Measurements from ENCODE around the gene HDAC9.
"Not testable (repeated sequence)": the region's sequence is repeated elsewhere in the genome, so short reads cannot be mapped to it uniquely, and the experiment has no call there.

The HDAC9 gene

DNA sequence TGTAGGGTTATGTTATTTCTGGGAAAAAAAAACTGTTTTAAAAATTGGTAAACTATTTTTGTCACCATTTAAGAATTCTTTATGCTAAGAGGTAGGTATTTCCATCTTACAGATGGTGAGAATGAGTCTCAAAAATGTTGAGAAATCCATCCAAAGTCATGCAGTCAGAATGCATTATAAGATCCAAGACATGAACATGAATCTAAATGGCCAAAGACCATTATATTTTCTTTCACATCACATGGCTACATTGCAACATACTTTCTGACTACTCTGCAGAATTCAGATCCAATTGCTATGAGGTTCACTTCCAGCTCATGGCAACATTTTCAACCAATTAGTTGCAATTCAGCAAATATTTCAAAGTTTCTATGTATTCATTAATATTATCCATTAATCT lies 440.7 kb downstream of the HDAC9 start:
- in situ Hi-C loops (cut with MboI; ENCODE audit: low sequenced_read_pairs), result no loop called here

DNA sequence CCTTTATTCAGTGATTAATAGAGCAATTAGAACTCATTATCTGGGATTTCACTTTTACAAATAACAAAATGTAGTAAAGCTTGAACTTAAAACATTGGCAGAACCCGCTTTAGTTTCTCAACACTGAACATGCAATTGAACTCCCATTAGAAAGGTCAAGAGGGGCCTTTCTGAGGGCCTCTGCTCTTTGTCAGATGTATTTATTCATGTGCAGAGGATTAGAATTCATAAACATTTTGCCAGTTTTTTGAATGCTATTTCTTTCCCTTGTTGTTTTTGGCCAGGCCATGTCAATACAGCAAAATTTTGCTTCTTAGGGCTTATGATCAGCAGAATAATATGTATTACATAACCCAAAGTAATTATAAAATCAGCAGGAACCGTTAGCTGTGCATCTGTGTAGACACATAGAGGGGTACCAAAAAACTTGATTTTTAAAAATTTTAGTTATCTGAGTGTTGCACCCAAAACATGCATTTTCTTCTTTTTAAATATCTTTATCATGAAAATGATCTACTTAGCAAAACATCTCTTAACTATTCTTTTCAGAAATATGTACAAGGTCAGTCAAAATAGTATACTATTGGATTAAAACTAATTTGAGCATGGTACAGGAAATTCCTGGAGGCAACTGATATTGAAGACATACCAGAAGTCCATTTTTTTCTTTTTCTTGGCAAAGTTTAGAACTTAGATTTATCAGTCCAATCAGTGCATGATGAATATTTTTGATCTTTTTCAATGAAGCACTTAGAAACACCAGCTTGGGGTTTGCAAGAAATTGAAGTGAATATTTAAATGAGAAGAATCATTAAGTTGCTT lies 444.4 kb downstream of the HDAC9 start:
- in situ Hi-C loops (cut with MboI; ENCODE audit: low sequenced_read_pairs), result no loop called here

GRCh38 chr7:18940593-18941134 lies 445.1 kb downstream of the HDAC9 start:
- in situ Hi-C loops (cut with MboI; ENCODE audit: low sequenced_read_pairs), result no loop called here

GRCh38 chr7:18941207-18941606 lies 445.7 kb downstream of the HDAC9 start:
- in situ Hi-C loops (cut with MboI; ENCODE audit: low sequenced_read_pairs), result no loop called here

GRCh38 chr7:18948521-18948920 lies 453.0 kb downstream of the HDAC9 start:
- in situ Hi-C loops (cut with MboI; ENCODE audit: low sequenced_read_pairs), result no loop called here

GRCh38 chr7:18952846-18953245 lies 457.3 kb downstream of the HDAC9 start:
- in situ Hi-C loops (cut with MboI; ENCODE audit: low sequenced_read_pairs), result no loop called here

DNA sequence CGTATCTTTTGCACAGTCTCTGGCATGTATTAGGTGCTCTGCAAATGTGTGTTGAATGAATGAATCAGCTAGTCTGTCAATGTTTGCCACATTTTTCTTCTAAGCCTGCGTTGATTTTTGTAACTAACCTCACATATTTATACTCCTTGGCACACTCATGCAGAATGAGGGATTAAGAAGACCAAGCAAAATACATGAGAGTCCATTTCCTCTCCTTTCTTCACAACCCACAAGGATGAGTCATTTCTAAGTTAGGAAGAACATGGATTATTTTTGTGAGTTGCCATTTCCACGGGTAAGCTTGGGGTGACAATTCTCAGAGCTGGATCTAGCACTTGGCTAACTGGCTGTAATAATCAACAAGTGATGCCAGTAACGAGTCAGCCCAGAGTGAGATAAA lies 463.1 kb downstream of the HDAC9 start:
- in situ Hi-C loops (cut with MboI; ENCODE audit: low sequenced_read_pairs), result no loop called here

- in situ Hi-C loops (cut with MboI; ENCODE audit: low sequenced_read_pairs), result no loop called here
Observed at GRCh38 chr7:18960725-18961124, 465.2 kb downstream of the HDAC9 start.

- in situ Hi-C loops (cut with MboI; ENCODE audit: low sequenced_read_pairs), result no loop called here
Observed at GRCh38 chr7:18962031-18962430, 466.5 kb downstream of the HDAC9 start.

DNA sequence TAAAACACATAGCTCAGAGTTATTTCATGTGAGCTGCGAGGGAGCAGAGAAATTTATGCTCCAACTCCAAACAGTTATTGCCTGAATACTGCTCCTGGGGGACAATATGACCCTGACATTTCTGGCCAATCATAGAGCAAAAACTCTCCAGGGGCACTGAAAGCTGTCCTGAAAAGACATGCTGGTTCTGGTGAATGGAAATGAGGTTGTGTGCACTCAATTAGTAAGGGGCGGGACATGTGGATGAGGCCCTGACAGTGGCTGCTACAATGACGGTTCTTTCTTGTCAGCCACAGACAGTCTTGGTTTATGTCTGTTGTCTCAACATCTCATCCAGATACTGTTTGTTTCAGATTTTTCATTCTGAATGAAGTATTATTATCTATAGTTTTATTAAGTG lies 470.1 kb downstream of the HDAC9 start:
- in situ Hi-C loops (cut with MboI; ENCODE audit: low sequenced_read_pairs), result no loop called here

DNA sequence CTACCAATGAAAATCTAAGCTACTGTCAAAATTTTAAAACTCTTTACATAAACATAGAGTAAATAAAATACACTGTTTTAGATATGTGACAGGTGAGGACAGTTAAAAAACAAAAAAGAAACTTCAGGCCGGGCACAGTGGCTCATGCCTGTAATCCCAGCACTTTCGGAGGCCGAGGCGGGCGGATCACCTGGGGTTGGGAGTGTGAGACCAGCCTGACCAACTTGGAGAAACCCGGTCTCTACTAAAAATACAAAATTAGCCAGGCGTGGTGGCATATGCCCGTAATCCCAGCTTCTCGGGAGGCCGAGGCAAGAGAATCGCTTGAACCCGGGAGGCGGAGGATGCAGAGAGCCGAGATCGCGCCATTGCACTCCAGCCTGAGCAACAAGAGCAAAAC lies 472.2 kb downstream of the HDAC9 start:
- in situ Hi-C loops (cut with MboI; ENCODE audit: low sequenced_read_pairs), result not testable (repeated sequence)

- in situ Hi-C loops (cut with MboI; ENCODE audit: low sequenced_read_pairs), result no loop called here
Observed at GRCh38 chr7:18971839-18972238, 476.3 kb downstream of the HDAC9 start.

DNA sequence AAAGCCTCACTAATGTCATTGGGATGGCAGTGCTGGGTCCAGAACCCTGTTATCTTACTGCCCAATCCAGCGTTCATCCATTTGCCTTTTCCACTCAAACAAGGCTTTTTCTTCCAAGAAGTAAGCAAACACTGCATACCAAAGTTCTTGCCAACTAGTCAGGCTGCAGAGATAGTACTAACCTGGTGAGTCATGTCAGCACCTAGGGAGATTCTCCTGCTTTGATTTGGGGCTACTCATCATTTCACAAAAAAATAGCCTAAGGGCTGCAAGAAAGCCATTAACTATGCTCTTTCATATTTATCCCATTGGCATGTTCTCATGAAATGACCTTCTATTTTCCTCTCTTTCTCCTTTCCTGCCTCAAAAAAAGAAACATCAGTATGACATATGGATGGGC lies 479.3 kb downstream of the HDAC9 start:
- in situ Hi-C loops (cut with MboI; ENCODE audit: low sequenced_read_pairs), result no loop called here

DNA sequence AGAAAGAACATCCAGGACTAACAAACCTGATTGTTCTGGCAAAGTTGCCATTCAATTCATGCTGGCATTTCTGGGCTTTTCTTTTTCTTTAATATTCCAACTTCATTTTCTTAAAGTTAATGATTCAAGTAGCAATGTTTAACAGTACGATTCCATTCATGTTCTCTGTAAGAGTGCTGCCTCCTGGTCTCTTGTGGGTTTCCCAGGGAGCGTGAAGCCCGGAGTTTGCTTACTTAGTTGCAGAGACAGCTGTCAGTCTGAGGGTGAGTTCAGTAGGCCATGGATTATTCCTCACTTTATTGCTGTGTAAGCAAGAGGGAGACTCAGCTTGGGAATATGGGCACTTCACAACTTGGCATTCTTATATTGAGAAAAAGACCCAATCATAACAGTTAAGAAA lies 479.7 kb downstream of the HDAC9 start:
- in situ Hi-C loops (cut with MboI; ENCODE audit: low sequenced_read_pairs), result no loop called here

GRCh38 chr7:18975689-18976280 lies 480.2 kb downstream of the HDAC9 start:
- in situ Hi-C loops (cut with MboI; ENCODE audit: low sequenced_read_pairs), result no loop called here

DNA sequence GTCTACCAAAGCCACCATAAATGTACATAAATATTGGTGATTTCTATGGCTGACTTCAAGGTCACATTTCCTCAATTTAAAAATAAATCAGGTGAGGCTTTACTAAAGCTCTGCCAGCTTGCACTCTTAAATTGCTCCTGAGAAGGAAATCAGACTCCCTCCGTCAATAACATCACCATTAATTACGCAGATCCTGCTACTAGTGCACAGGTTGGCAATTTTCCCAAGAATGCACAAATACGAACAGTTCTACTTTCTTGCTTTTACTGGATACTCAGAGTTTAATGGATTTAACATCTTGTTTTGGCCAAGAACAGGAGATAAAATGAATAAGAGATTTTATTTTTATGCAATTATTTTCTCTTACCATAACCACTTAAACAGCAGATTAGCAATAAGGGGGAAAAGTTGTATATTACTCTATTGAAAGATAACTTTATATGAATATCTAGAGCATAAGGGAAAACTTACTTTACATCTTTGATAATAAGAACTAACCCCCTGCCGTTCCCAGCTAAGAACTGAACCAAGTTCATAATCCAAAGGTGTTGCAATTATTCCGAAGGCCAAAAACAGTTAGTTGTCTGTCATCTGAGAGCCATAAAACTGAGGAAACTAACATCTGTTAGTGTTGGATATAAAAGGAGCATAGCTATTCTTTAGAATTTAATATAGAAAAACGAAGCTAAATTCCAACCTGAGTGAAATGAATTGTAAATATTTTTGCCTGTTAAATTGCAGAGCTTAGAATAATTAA lies 481.3 kb downstream of the HDAC9 start:
- in situ Hi-C loops (cut with MboI; ENCODE audit: low sequenced_read_pairs), result no loop called here

GRCh38 chr7:18978108-18978495 lies 482.6 kb downstream of the HDAC9 start:
- in situ Hi-C loops (cut with MboI; ENCODE audit: low sequenced_read_pairs), result no loop called here

- in situ Hi-C loops (cut with MboI; ENCODE audit: low sequenced_read_pairs), result not testable (repeated sequence)
Observed at GRCh38 chr7:18990700-18991099, 495.2 kb downstream of the HDAC9 start.

DNA sequence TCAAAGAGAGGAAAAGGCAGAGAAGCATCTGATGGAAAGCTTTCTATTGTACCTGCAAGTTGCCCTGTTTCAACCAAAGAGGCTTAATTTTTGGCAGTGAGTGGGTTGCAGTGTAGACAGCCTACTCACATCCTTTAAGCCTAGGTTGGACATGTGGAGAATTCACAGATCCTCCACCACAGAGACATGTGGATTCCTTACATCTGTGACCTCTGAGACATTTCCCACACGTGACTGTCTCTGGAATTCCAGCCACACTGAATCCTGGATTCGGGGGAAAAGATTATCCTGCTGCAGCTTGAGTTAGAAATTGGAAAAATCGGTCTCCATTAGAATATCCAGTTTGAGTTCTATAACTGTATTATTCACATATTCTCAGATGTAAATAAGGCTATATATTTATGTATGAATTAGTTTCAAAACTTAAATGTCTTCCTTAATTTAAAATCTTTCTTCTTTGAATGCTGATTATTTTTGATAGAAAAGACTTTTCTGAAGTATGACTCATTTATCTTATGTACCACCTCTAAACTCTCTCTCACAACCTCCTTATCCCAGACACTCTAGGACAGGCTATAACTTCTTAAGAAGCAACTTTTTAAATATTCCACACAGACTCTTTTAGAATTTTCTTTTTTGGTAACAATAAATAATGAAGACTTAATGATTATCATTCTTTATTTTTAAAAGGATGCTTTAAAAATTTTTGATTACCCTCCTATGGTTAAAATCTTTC lies 498.6 kb downstream of the HDAC9 start:
- in situ Hi-C loops (cut with MboI; ENCODE audit: low sequenced_read_pairs), result no loop called here

DNA sequence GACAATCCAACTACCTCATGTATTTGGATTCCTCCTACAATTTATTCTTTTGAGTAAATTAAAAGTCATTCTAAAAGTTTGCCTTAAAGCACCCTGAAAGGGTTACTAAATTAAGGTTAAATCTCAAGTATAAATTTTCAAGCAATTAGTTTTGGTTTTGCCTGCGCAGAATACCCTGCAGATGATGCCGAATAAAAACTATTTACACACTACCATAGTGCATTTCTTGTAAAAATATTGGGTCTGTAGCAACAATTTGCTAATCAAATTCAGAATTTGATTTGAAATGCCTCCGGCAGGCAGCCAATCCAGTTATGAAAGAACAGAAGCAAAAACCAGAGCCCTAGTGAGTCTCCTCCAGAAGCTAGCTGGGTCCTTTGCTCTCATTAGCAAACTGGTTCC lies 499.7 kb downstream of the HDAC9 start:
- in situ Hi-C loops (cut with MboI; ENCODE audit: low sequenced_read_pairs), result no loop called here

DNA sequence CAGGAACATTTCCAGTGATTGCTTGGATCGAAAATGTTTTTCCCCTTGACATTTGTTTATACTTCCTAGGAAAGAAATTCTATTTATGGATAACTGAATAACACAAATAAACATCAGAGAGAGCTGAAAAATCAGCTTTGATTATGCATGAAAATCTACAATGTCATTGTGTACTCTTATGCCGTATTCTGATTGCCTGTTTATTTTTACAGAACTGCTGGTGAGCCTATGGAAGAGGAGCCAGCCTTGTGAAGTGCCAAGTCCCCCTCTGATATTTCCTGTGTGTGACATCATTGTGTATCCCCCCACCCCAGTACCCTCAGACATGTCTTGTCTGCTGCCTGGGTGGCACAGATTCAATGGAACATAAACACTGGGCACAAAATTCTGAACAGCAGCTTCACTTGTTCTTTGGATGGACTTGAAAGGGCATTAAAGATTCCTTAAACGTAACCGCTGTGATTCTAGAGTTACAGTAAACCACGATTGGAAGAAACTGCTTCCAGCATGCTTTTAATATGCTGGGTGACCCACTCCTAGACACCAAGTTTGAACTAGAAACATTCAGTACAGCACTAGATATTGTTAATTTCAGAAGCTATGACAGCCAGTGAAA lies 500.4 kb downstream of the HDAC9 start:
- in situ Hi-C loops (cut with MboI; ENCODE audit: low sequenced_read_pairs), result no loop called here
